GM12892 (cell line): ENCODE measurements around the gene POGZ.

Source experiments
- DNase-seq: peaks from one replicate; pipeline ENCODE4 v3.0.0; 2011; ENCODE audit not compliant: insufficient read length
- FAIRE-seq: peaks from 2 replicates; lab custom pipeline; 2011; peaks lifted over from hg19 to GRCh38; lab: Jason Lieb, UNC
- POLR2A ChIP-seq: IDR thresholded peaks from 2 replicates; pipeline ENCODE4 v1.6.1; 2011; ENCODE audit warnings: low read depth, low read length, control low read depth
- POLR2AphosphoS5 ChIP-seq: IDR thresholded peaks from 2 replicates; pipeline ENCODE4 v1.6.1; 2011; ENCODE audit warnings: low read depth, low read length, control low read depth
- TAF1 ChIP-seq: IDR thresholded peaks from 2 replicates; pipeline ENCODE4 v1.6.1; 2011; ENCODE audit warnings: low read depth, mild to moderate bottlenecking, control low read depth, low read length, borderline replicate concordance

Gene POGZ

GRCh38 chr1:151367658-151368392, 91.5 kb downstream of the POGZ start:
- TF ChIP-seq TAF1 (no peak), POLR2AphosphoS5 (no peak), POLR2A (no peak)
- no peak for FAIRE-seq

GRCh38 chr1:151364996-151365395, 94.3 kb downstream of the POGZ start:
- FAIRE-seq, result no peak
- DNase-seq, result no peak
- TF ChIP-seq POLR2A (no peak), TAF1 (no peak), POLR2AphosphoS5 (no peak)

More at GRCh38 chr1:151367658-151368392, 91.5 kb downstream of the POGZ start:
- DNase-seq, result no peak

GRCh38 chr1:151362308-151363155, 96.8 kb downstream of the POGZ start:
- DNase-seq (no peak), FAIRE-seq (no peak)
- TF ChIP-seq POLR2A, result no peak
- TF ChIP-seq TAF1, result no peak
- no peak for TF ChIP-seq POLR2AphosphoS5

GRCh38 chr1:151361883-151362282, 97.4 kb downstream of the POGZ start:
- no peak for FAIRE-seq
- no peak for TF ChIP-seq POLR2A
- no peak for TF ChIP-seq POLR2AphosphoS5
- no peak for TF ChIP-seq TAF1
- DNase-seq, result no peak

- FAIRE-seq (no peak), DNase-seq (no peak)
- TF ChIP-seq POLR2AphosphoS5 (no peak), TAF1 (no peak), POLR2A (no peak)
These were observed 102.6 kb downstream of the POGZ start for GRCh38 chr1:151356696-151357095.
